Peyer's patch (tissue), 4 donors: ENCODE measurements around the gene RAB6C. TPM values are rescaled to one million over a fixed set of nuclear protein-coding genes. Genes with fewer than 3 reads are reported as not detected.
"Not testable (repeated sequence)": the region's sequence is repeated elsewhere in the genome, so short reads cannot be mapped to it uniquely, and the experiment has no call there.

Experiments
- DNase-seq, 3 donors: peaks; one replicate each; pipeline ENCODE4 v3.0.0-alpha.2; 2017 to 2019
- H3K27ac ChIP-seq, 4 donors: fragments of 200-600 bp; sonication (generic); one replicate each; pipeline ENCODE4 v1.5.1; 2016 to 2019
- H3K27me3 ChIP-seq, 2 donors: fragments of 200-600 bp; sonication (generic); one replicate each; pipeline ENCODE4 v1.5.1; 2019
- H3K36me3 ChIP-seq, 3 donors: fragments of 200-600 bp; sonication (generic); one replicate each; pipeline ENCODE4 v1.5.1; 2016 to 2019
- H3K4me1 ChIP-seq, 4 donors: fragments of 200-600 bp; sonication (generic); one replicate each; pipeline ENCODE4 v1.5.1; 2016 to 2019
- H3K4me3 ChIP-seq, 4 donors: fragments of 200-600 bp; sonication (generic); 1 replicate in 3 of 4; 2 replicates in 1 of 4; pipeline ENCODE4 v1.5.1; 2016 to 2019; ENCODE audit warnings: mild to moderate bottlenecking in 1 of 4
- H3K9me3 ChIP-seq, 4 donors: fragments of 200-600 bp; sonication (generic); one replicate each; pipeline ENCODE4 v1.5.1; 2016 to 2019; ENCODE audit warnings: mild to moderate bottlenecking in 1 of 4
- CTCF ChIP-seq, 6 experiments: fragments of 450-650 bp in 4 of 6; fragments of 200-600 bp in 2 of 6; sonication (generic) in 1 of 6; IDR thresholded peaks; one replicate each; pipeline ENCODE4 v1.5.1; 2017 to 2019; ENCODE audit warnings: antibody characterized with exemption in 6 of 6, mild to moderate bottlenecking in 3 of 6, moderate library complexity in 1 of 6
- POLR2A ChIP-seq, 2 donors: fragments of 450-650 bp; IDR thresholded peaks; one replicate each; pipeline ENCODE4 v1.5.1; 2017; ENCODE audit warnings: antibody characterized with exemption in 2 of 2, mild to moderate bottlenecking in 2 of 2, moderate library complexity in 2 of 2
- total RNA-seq, 4 donors: library from RNA; depleted of rRNA; stranded (reverse); fragments of >200 nt; gene quantifications; one replicate each; pipeline ENCODE4 v1.1.0, GENCODE V29; 2016

RAB6C gene
- total RNA-seq, 4 donors from 2014 or later, result not detected

GRCh38 chr2:130019402-130019801 lies 39.9 kb downstream of the RAB6C start:
- no peak for DNase-seq
- no peak overlapping the region for H3K27ac ChIP-seq
- TF ChIP-seq CTCF (IDR thresholded peaks at IDR 0.05), result no peak
- no peak for TF ChIP-seq POLR2A (IDR thresholded peaks at IDR 0.05)
- H3K27me3 ChIP-seq, result no peaks in the 10 kb centered on the region
- peaks cover 0 to 7% (median 0%) of the 10 kb centered on the region in 4 donors for H3K9me3 ChIP-seq
- H3K36me3 ChIP-seq, result no peaks in the 10 kb centered on the region
- H3K4me3 ChIP-seq, result no peak overlapping the region
- H3K4me1 ChIP-seq, result no peaks in the 10 kb centered on the region

- not testable (repeated sequence) for H3K4me1 ChIP-seq, H3K27ac ChIP-seq, DNase-seq
Measured at GRCh38 chr2:130020069-130020468, 40.6 kb downstream of the RAB6C start.

GRCh38 chr2:130025931-130026330 lies 46.5 kb downstream of the RAB6C start:
- not testable (repeated sequence) for H3K4me3 ChIP-seq, DNase-seq, H3K27me3 ChIP-seq, H3K36me3 ChIP-seq, H3K9me3 ChIP-seq, H3K27ac ChIP-seq, H3K4me1 ChIP-seq

More at GRCh38 chr2:130020069-130020468, 40.6 kb downstream of the RAB6C start:
- not testable (repeated sequence) for H3K9me3 ChIP-seq, H3K36me3 ChIP-seq, H3K4me3 ChIP-seq, H3K27me3 ChIP-seq

Other genes starting within 250 kb of the RAB6C start
- under 1 TPM in 1 of 4 donors, not detected in 3; 0.28 TPM for gene POTEF, start 149.6 kb downstream of the RAB6C start, total RNA-seq
- 1 to 10 TPM in 2 of 4 donors, not detected in 2; 2.1 to 2.6 TPM for gene CCDC74B, start 165.4 kb downstream of the RAB6C start, total RNA-seq
- 10 to 100 TPM; 48.0 to 83.3 (median 60.3) TPM for gene SMPD4, start 201.9 kb downstream of the RAB6C start, total RNA-seq
- 10 to 100 TPM; 47.0 to 88.6 (median 61.8) TPM for gene MZT2B, start 202.6 kb downstream of the RAB6C start, total RNA-seq
- not detected for gene TUBA3E, start 218.8 kb downstream of the RAB6C start, total RNA-seq